CD4-positive, CD25-positive, alpha-beta regulatory T cell (primary cell): ENCODE measurements around the gene DNAI2. TPM values are rescaled to one million over a fixed set of nuclear protein-coding genes. Genes with fewer than 3 reads are reported as not detected.
A peak's percentile ranks its signal among the peaks of the same experiment; 100 is the strongest.

Experiments
- ATAC-seq, 2 donors: fragments of 150-1000 bp; cut with Tn5 transposase; one replicate each; pipeline ENCODE4 v1.10.0; 2021; ENCODE audit warnings: low read depth in 2 of 2, moderate number of reproducible peaks in 2 of 2, moderate library complexity in 1 of 2
- DNase-seq, 3 donors: peaks; one replicate each; pipeline versions ENCODE4 v3.0.0 to v3.0.0-alpha.2; 2012 to 2022; ENCODE audit warnings: mixed read lengths in 1 of 3
- H3K27ac ChIP-seq: one replicate; pipeline ENCODE4 v1.7.0; 2013; ENCODE audit warnings: mild to moderate bottlenecking, low read length; ENCODE audit not compliant: insufficient read depth, poor library complexity, severe bottlenecking
- H3K27me3 ChIP-seq: one replicate; pipeline ENCODE4 v1.7.0; 2013; ENCODE audit warnings: low read length; ENCODE audit not compliant: control insufficient read depth, insufficient read depth
- H3K36me3 ChIP-seq: one replicate; pipeline ENCODE4 v1.7.0; 2013; ENCODE audit warnings: mild to moderate bottlenecking, low read length, moderate library complexity; ENCODE audit not compliant: control insufficient read depth, insufficient read depth
- H3K4me1 ChIP-seq: 2 replicates; pipeline ENCODE4 v1.7.0; 2013; ENCODE audit warnings: mild to moderate bottlenecking, low read length; ENCODE audit not compliant: insufficient read depth, control insufficient read depth, poor library complexity, severe bottlenecking
- H3K4me3 ChIP-seq: one replicate; pipeline ENCODE4 v1.7.0; 2013; ENCODE audit warnings: low read depth, mild to moderate bottlenecking, low read length, moderate library complexity
- H3K9me3 ChIP-seq, 2 experiments: 1 replicate in 1 of 2; 2 replicates in 1 of 2; pipeline ENCODE4 v1.7.0; 2013; ENCODE audit warnings: low read length in 2 of 2, mild to moderate bottlenecking in 1 of 2, moderate library complexity in 1 of 2; ENCODE audit not compliant: control insufficient read depth in 2 of 2
- H3K27ac Mint-ChIP-seq, 3 donors: one replicate each; pipeline ENCODE4 v1.8.0; 2020 to 2022; ENCODE audit warnings: mild to moderate bottlenecking in 3 of 3, mixed read lengths in 3 of 3, moderate library complexity in 2 of 3
- H3K27me3 Mint-ChIP-seq: one replicate; pipeline ENCODE4 v1.8.0; 2022; ENCODE audit warnings: mild to moderate bottlenecking, mixed read lengths
- H3K36me3 Mint-ChIP-seq: one replicate; pipeline ENCODE4 v1.8.0; 2020; ENCODE audit warnings: mixed read lengths
- H3K4me1 Mint-ChIP-seq, 4 donors: one replicate each; pipeline ENCODE4 v1.8.0; 2020 to 2022; ENCODE audit warnings: mixed read lengths in 4 of 4, mild to moderate bottlenecking in 1 of 4
- H3K4me3 Mint-ChIP-seq, 4 donors: one replicate each; pipeline ENCODE4 v1.8.0; 2020 to 2022; ENCODE audit warnings: mild to moderate bottlenecking in 4 of 4, mixed read lengths in 4 of 4, moderate library complexity in 3 of 4
- H3K9me3 Mint-ChIP-seq, 7 donors: one replicate each; pipeline ENCODE4 v1.8.0; 2020 to 2022; ENCODE audit warnings: mixed read lengths in 7 of 7, mild to moderate bottlenecking in 3 of 7, moderate library complexity in 2 of 7
- polyA plus RNA-seq, 4 donors: library from polyadenylated mRNA; unstranded; fragments of 300-500 nt; fragmentation: Illumina TruSeq; gene quantifications; one replicate each; pipeline ENCODE4 v1.2.3, GENCODE V29; 2021
- total RNA-seq: library from RNA; stranded (reverse); gene quantifications from one replicate; pipeline ENCODE4 v1.2.3, GENCODE V29; 2022

DNAI2 gene
- total and polyA plus RNA-seq, 5 donors from 2014 or later: 0.10 to 1.5 (median 0.23) TPM; not detected in 2

DNA sequence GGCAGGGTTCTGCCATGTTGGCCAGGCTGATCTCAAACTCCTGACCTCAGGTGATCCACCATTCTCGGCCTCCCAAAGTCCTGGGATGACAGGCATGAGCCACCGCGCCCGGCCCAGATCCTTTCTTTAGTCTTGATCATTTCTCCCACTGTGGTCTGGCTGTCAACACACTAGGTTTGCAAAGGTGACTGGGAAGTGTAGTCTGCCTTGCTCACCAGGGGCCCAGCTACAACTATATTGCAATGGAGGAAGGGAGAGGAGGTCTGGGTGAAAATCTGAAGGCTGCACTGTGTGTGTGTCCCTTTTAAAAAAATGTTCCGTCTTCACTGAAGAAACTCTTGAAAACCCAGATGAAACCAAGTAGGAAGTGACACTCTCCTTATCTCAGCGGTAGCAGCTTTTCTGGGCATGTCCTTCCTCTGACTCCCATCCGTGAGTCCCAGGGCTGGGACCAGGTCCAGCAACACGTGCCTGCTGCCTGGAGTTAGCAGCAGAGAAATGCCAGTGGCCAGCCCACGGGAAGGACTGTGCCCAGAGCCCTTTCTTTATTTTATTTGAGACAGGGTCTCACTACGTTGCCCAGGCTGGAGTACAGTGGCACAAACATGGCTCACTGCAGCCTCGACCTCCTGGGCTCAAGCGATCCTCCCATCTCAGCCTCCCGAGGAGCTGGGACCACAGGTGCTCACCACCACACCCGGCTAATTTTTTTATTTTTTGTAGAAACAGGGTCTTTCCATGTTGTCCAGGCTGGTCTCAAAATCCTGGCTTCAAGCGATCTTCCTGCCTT, 34.1 kb downstream of the DNAI2 start:
- no peaks in the 10 kb centered on the region for H3K36me3 Mint-ChIP-seq
- no peak overlapping the region for H3K4me3 ChIP-seq
- peaks cover 0 to 8% (median 5%) of the 10 kb centered on the region in 4 donors for H3K4me1 Mint-ChIP-seq
- H3K9me3 ChIP-seq: no peaks in the 10 kb centered on the region
- H3K4me1 ChIP-seq: no peaks in the 10 kb centered on the region
- H3K27me3 ChIP-seq: no peaks in the 10 kb centered on the region
- H3K27ac ChIP-seq: no peak overlapping the region
- DNase-seq: no peak
- H3K27ac Mint-ChIP-seq: no peak overlapping the region
- ATAC-seq: no peak
- H3K4me3 Mint-ChIP-seq: no peak overlapping the region
- peaks cover 7% of the 10 kb centered on the region for H3K27me3 Mint-ChIP-seq
- no peaks in the 10 kb centered on the region for H3K36me3 ChIP-seq
- H3K9me3 Mint-ChIP-seq: peaks cover 0 to 2% (median 0%) of the 10 kb centered on the region in 7 donors

DNA sequence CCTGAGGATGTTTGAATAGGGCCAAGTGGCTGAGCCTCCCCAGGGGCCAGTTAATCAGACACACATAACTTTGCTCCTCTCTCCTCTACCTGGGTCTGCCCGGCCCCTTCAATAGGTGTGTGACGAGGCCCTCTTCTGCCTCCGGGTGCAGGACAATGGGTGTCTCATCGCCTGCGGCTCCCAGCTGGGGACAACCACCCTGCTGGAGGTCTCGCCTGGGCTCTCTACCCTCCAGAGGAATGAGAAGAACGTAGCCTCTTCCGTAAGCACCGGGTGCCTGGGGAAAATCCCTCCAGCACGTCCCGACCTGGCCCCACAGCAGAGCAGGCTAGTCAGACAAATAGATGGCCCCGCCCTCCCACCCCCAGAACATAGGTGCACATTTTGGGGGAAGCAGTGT, 35.9 kb downstream of the DNAI2 start:
- peaks cover 0 to 2% (median 0%) of the 10 kb centered on the region in 7 donors for H3K9me3 Mint-ChIP-seq
- Histone ChIP-seq H3K9me3 (no peaks in the 10 kb centered on the region), H3K36me3 (no peaks in the 10 kb centered on the region), H3K4me3 (no peak overlapping the region), H3K27me3 (no peaks in the 10 kb centered on the region), H3K27ac (no peak overlapping the region), H3K4me1 (no peaks in the 10 kb centered on the region)
- H3K4me1 Mint-ChIP-seq: peaks cover 0 to 8% (median 5%) of the 10 kb centered on the region in 4 donors
- no peak overlapping the region for H3K27ac Mint-ChIP-seq
- DNase-seq: no peak
- H3K27me3 Mint-ChIP-seq: peaks cover 7% of the 10 kb centered on the region
- ATAC-seq: no peak
- H3K36me3 Mint-ChIP-seq: no peaks in the 10 kb centered on the region
- no peak overlapping the region for H3K4me3 Mint-ChIP-seq

DNA sequence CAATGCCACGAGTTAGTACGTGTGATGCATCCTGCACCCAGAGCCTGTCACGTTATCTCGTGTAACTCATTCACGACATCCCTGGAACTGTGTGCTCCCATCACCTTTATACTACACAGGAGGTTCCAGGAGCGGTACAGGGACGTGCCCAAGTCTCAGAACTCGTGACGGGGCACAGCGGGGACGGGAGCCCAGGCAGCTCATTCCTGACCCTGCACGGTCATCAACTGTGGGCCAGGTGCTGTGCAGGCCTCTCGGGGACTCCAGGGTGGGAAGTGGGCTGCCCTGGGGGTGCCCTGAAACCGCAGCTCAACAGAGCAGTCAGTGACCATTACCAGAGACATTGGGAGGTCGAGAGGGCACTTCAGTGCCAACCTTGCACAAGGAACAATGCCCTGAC, 40.8 kb downstream of the DNAI2 start:
- ATAC-seq (no peak), DNase-seq (no peak)
- H3K4me3 Mint-ChIP-seq: no peak overlapping the region
- Histone ChIP-seq H3K4me1 (no peaks in the 10 kb centered on the region), H3K4me3 (no peak overlapping the region), H3K27ac (no peak overlapping the region), H3K9me3 (no peaks in the 10 kb centered on the region), H3K27me3 (no peaks in the 10 kb centered on the region), H3K36me3 (no peaks in the 10 kb centered on the region)
- peaks cover 0 to 2% (median 0%) of the 10 kb centered on the region in 7 donors for H3K9me3 Mint-ChIP-seq
- H3K27ac Mint-ChIP-seq: no peak overlapping the region
- peaks cover 15% of the 10 kb centered on the region for H3K27me3 Mint-ChIP-seq
- H3K4me1 Mint-ChIP-seq: no peaks in the 10 kb centered on the region
- H3K36me3 Mint-ChIP-seq: no peaks in the 10 kb centered on the region

DNA sequence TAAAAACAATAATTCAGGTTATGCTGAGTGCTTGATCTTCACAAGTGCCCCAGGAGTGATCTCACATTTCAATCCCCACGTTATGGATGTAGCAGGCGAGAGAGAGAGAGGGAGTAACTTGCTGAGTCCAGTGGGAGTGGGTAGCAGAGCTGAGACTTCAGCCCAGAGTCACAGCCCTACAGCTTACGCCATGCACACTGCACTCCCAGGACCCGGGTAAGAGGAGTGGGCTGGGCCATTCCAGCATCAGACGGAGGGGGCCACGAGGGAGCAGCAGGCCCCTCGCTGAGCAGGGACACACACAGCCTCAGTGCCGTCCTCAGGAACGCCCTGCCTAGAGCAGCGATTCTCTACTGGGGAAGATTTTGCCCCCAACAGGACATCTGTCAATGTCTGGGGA, 42.2 kb downstream of the DNAI2 start:
- ATAC-seq: no peak
- no peaks in the 10 kb centered on the region for H3K4me1 Mint-ChIP-seq
- no peaks in the 10 kb centered on the region for H3K36me3 Mint-ChIP-seq
- no peaks in the 10 kb centered on the region for H3K9me3 ChIP-seq
- H3K27me3 ChIP-seq: no peaks in the 10 kb centered on the region
- no peak overlapping the region for H3K27ac ChIP-seq
- DNase-seq: no peak
- no peak overlapping the region for H3K4me3 Mint-ChIP-seq
- H3K27me3 Mint-ChIP-seq: peaks cover 22% of the 10 kb centered on the region
- no peaks in the 10 kb centered on the region for H3K36me3 ChIP-seq
- H3K4me1 ChIP-seq: no peaks in the 10 kb centered on the region
- no peak overlapping the region for H3K27ac Mint-ChIP-seq
- H3K9me3 Mint-ChIP-seq: peaks cover 0 to 2% (median 0%) of the 10 kb centered on the region in 7 donors
- H3K4me3 ChIP-seq: no peak overlapping the region

DNA sequence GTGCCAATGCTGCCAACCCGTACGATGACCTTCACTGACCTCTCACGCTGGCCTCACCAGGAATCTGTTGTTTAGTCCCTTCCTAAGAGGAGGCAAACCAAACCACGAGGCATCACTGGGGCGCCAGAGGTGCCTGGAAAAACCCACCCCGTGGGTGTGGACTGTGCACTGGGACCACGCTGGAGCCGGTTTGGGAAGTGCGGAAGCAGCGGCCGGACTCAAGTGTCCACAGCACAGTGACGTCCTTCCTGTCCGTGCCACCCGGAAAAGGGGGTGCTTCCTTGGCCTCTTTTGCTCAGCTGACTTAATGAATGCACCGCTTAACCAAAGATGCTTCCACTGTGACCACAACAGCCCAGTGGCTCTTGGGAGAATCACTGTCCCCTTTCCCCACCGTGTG, 43.0 kb downstream of the DNAI2 start:
- Mint-ChIP-seq H3K4me3 (no peak overlapping the region), H3K27ac (peak overlapping the region in 1 of 3 donors; percentile 63), H3K4me1 (no peaks in the 10 kb centered on the region), H3K9me3 (peaks cover 0 to 2% (median 0%) of the 10 kb centered on the region in 7 donors), H3K36me3 (no peaks in the 10 kb centered on the region), H3K27me3 (peaks cover 29% of the 10 kb centered on the region)
- H3K4me1 ChIP-seq: no peaks in the 10 kb centered on the region
- H3K9me3 ChIP-seq: no peaks in the 10 kb centered on the region
- no peaks in the 10 kb centered on the region for H3K36me3 ChIP-seq
- H3K27ac ChIP-seq: no peak overlapping the region
- H3K4me3 ChIP-seq: no peak overlapping the region
- H3K27me3 ChIP-seq: no peaks in the 10 kb centered on the region
- ATAC-seq (no peak), DNase-seq (no peak)

DNA sequence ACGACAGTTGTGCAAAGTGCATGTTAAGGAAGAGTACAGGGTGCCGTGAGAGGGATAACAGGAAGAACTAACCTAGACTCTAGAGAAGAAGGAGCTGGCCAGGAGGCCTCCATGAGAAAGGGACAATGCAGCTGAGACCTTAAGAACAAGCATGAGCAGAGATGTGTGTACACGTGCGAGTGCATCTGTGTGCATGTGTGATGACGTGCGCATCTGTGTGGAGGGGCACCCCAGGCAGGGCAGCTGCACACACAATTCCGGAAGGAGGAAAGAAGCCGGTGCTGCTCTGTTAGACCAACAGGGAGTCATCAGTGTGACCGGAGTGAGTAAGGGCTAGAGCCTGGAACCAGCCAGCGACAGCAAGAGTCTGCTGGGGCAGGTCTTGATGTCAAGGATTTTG, 44.4 kb downstream of the DNAI2 start:
- H3K4me1 ChIP-seq: no peaks in the 10 kb centered on the region
- no peaks in the 10 kb centered on the region for H3K27me3 ChIP-seq
- Mint-ChIP-seq H3K9me3 (no peaks in the 10 kb centered on the region), H3K4me1 (no peaks in the 10 kb centered on the region), H3K27me3 (peaks cover 27% of the 10 kb centered on the region), H3K4me3 (no peak overlapping the region), H3K27ac (no peak overlapping the region), H3K36me3 (no peaks in the 10 kb centered on the region)
- ATAC-seq (no peak), DNase-seq (no peak)
- H3K4me3 ChIP-seq: no peak overlapping the region
- H3K9me3 ChIP-seq: no peaks in the 10 kb centered on the region
- H3K36me3 ChIP-seq: no peaks in the 10 kb centered on the region
- H3K27ac ChIP-seq: no peak overlapping the region

DNA sequence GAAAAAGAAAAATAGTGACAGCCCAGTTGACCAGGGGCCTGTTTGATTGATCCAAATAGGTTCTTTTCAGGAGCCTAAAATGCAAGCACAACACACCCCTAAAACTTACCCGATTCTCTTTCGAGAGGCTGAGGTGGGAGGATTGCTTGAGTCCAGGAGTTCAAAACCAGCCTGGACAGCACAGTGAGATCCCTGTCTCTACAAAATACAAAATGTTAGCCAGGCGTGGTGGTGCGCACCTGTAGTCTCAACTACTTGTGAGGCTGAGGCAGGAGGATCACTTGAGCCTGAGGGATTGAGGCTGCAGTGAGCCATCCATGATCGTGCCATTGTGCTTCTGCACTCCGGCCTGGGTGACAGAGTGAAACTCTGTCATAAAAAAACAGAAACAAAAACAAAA, 50.5 kb downstream of the DNAI2 start:
- Histone ChIP-seq H3K36me3 (no peaks in the 10 kb centered on the region), H3K9me3 (no peaks in the 10 kb centered on the region), H3K27me3 (no peaks in the 10 kb centered on the region), H3K27ac (no peak overlapping the region), H3K4me3 (no peak overlapping the region), H3K4me1 (peaks cover 16% of the 10 kb centered on the region)
- Mint-ChIP-seq H3K4me1 (peaks cover 3 to 27% (median 11%) of the 10 kb centered on the region in 4 donors), H3K9me3 (no peaks in the 10 kb centered on the region), H3K27ac (no peak overlapping the region), H3K36me3 (no peaks in the 10 kb centered on the region), H3K4me3 (peak overlapping the region; percentile 8 to 77 (median 30)), H3K27me3 (peaks cover 51% of the 10 kb centered on the region)
- DNase-seq: no peak
- no peak for ATAC-seq

DNA sequence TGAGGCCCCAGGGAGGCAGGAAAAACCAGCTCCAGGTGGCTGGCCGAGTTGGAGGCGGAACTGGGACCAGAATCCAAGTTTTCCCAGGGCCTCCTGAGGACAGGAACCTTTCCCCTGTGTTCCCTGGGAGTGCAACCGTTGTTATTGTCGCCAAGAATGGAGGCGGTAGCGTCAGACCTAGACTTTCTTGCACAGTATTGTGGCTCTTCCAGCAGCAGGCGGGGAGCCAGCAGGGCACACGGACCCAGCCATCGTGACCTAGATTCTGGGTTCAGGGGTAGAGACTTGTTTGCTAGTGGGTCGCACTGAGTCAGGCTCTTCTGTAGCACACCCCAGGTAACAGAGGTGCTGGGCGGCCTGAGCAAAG, 51.3 kb downstream of the DNAI2 start:
- DNase-seq (peak in 1 of 3 donors; percentile 9), ATAC-seq (peak in 1 of 2 donors; percentile 19)
- Histone ChIP-seq H3K27me3 (no peaks in the 10 kb centered on the region), H3K9me3 (no peaks in the 10 kb centered on the region), H3K4me1 (peaks cover 16% of the 10 kb centered on the region), H3K27ac (no peak overlapping the region), H3K4me3 (no peak overlapping the region), H3K36me3 (no peaks in the 10 kb centered on the region)
- Mint-ChIP-seq H3K27ac (peak overlapping the region in 1 of 3 donors; percentile 20), H3K9me3 (no peaks in the 10 kb centered on the region), H3K4me1 (peaks cover 3 to 29% (median 12%) of the 10 kb centered on the region in 4 donors), H3K4me3 (peak overlapping the region in 3 of 4 donors; percentile 63 to 80 (median 77)), H3K27me3 (peaks cover 49% of the 10 kb centered on the region), H3K36me3 (no peaks in the 10 kb centered on the region)
